H1 (cell line): ENCODE results near the gene FARSB. TPM values are rescaled to one million over a fixed set of nuclear protein-coding genes. Genes with fewer than 3 reads are reported as not detected.

Source experiments
- CTCF ChIA-PET: fragments of 300-600 bp; sonication (Branson Sonifier 250); formaldehyde crosslinking; loops from one replicate; lab custom pipeline; 2021; ENCODE audit not compliant: partially characterized antibody; lab: Charles Lee
- POLR2A ChIA-PET: fragments of 300-600 bp; sonication (Branson Sonifier 250); formaldehyde crosslinking; loops from one replicate; lab custom pipeline; 2021; ENCODE audit warnings: inconsistent platforms; ENCODE audit not compliant: partially characterized antibody; lab: Charles Lee
- DNase-seq, 2 experiments: peaks; one replicate each; pipeline versions ENCODE4 v3.0.0 to v3.0.0-alpha.2; 2010 to 2022; ENCODE audit warnings: low spot score in 2 of 2, low read depth in 1 of 2, mixed read lengths in 1 of 2
- FAIRE-seq: peaks from 2 replicates; lab custom pipeline; 2011; peaks lifted over from hg19 to GRCh38; lab: Jason Lieb, UNC
- H2AFZ ChIP-seq: 2 replicates; pipeline ENCODE4 v1.8.1; 2012; ENCODE audit warnings: low read length, inconsistent platforms
- H2AK5ac ChIP-seq: 2 replicates; pipeline ENCODE4 v1.6.1; 2013; ENCODE audit warnings: low read depth, low read length
- H2BK120ac ChIP-seq: replicated peaks from 2 replicates; pipeline ENCODE3; 2013; ENCODE audit warnings: low read depth, low read length, inconsistent platforms
- H2BK12ac ChIP-seq: 2 replicates; pipeline ENCODE4 v1.6.1; 2013; ENCODE audit warnings: low read depth, low read length
- H2BK15ac ChIP-seq: 2 replicates; pipeline ENCODE4 v1.6.1; 2013; ENCODE audit warnings: low read length
- H2BK20ac ChIP-seq: 2 replicates; pipeline ENCODE4 v1.6.1; 2013; ENCODE audit warnings: low read length
- H2BK5ac ChIP-seq: 2 replicates; pipeline ENCODE4 v1.6.1; 2013; ENCODE audit warnings: low read depth, low read length
- H3K14ac ChIP-seq: 2 replicates; pipeline ENCODE4 v1.6.1; 2013; ENCODE audit warnings: inconsistent platforms; ENCODE audit not compliant: insufficient read length
- H3K18ac ChIP-seq: 2 replicates; pipeline ENCODE4 v1.6.1; 2013; ENCODE audit warnings: low read length; ENCODE audit errors: extremely low read depth
- H3K23ac ChIP-seq: 2 replicates; pipeline ENCODE4 v1.6.1; 2013; ENCODE audit warnings: inconsistent platforms; ENCODE audit not compliant: insufficient read length
- H3K23me2 ChIP-seq: 2 replicates; pipeline ENCODE4 v1.6.1; 2013; ENCODE audit warnings: low read depth, low read length
- H3K27ac ChIP-seq: 2 replicates; pipeline ENCODE4 v1.6.1; 2011; ENCODE audit warnings: low read depth, low read length, inconsistent platforms
- H3K27me3 ChIP-seq, 4 experiments: replicated peaks in 1 of 4; 1 replicate in 1 of 4; 2 replicates in 3 of 4; pipeline versions ENCODE4 v1.6.1 to v1.8.1; 2011 to 2013; ENCODE audit warnings: low read length in 3 of 4, mild to moderate bottlenecking in 3 of 4, inconsistent platforms in 2 of 4, mixed read lengths in 2 of 4, moderate library complexity in 1 of 4; ENCODE audit not compliant: control insufficient read depth in 3 of 4, insufficient read depth in 3 of 4; ENCODE audit errors: extremely low read depth in 1 of 4
- H3K36me3 ChIP-seq, 4 experiments: 2 replicates each; pipeline versions ENCODE4 v1.6.1 to v1.8.1; 2011 to 2013; ENCODE audit warnings: mild to moderate bottlenecking in 4 of 4, low read length in 3 of 4, moderate library complexity in 2 of 4, control low read depth in 1 of 4, inconsistent platforms in 1 of 4; ENCODE audit not compliant: insufficient read depth in 4 of 4, control insufficient read depth in 2 of 4
- H3K4ac ChIP-seq: replicated peaks from 2 replicates; pipeline ENCODE3; 2013; ENCODE audit warnings: low read length, low read depth, mixed read lengths, inconsistent platforms; ENCODE audit not compliant: insufficient read length
- H3K4me1 ChIP-seq, 4 experiments: replicated peaks in 1 of 4; 1 replicate in 1 of 4; 2 replicates in 3 of 4; pipeline versions ENCODE4 v1.6.1 to v1.8.1; 2011 to 2013; ENCODE audit warnings: low read length in 3 of 4, inconsistent platforms in 2 of 4, mixed read lengths in 1 of 4; ENCODE audit not compliant: insufficient read depth in 4 of 4, control insufficient read depth in 3 of 4
- H3K4me2 ChIP-seq, 2 experiments: 2 replicates each; pipeline versions ENCODE4 v1.6.1 to v1.8.1; 2011 to 2013; ENCODE audit warnings: low read depth in 2 of 2, low read length in 2 of 2, control low read depth in 1 of 2, inconsistent platforms in 1 of 2, mild to moderate bottlenecking in 1 of 2; ENCODE audit not compliant: insufficient read depth in 1 of 2
- H3K4me3 ChIP-seq, 4 experiments: fragments of 200-600, 300-600 bp in 1 of 4; sonication (generic), shearing (Covaris generic), sonication (Bioruptor Twin) in 1 of 4; 2 replicates each; pipeline versions ENCODE4 v1.5.1 to v1.8.1; 2011 to 2016; ENCODE audit warnings: low read length in 4 of 4, low read depth in 3 of 4, control low read depth in 2 of 4, inconsistent platforms in 2 of 4, mild to moderate bottlenecking in 2 of 4, mixed read lengths in 1 of 4, moderate library complexity in 1 of 4; ENCODE audit not compliant: insufficient read depth in 2 of 4; ENCODE audit errors: extremely low read depth in 1 of 4
- H3K56ac ChIP-seq: replicated peaks from 2 replicates; pipeline ENCODE3; 2013; ENCODE audit warnings: low read depth, mild to moderate bottlenecking, mixed read lengths, low read length, inconsistent platforms; ENCODE audit not compliant: insufficient read length
- H3K79me1 ChIP-seq: 2 replicates; pipeline ENCODE4 v1.6.1; 2013; ENCODE audit warnings: low read depth, low read length, control low read depth
- H3K79me2 ChIP-seq, 2 experiments: 2 replicates each; pipeline versions ENCODE4 v1.6.1 to v1.8.1; 2012 to 2013; ENCODE audit warnings: low read length in 2 of 2, mild to moderate bottlenecking in 2 of 2, inconsistent platforms in 1 of 2; ENCODE audit not compliant: insufficient read depth in 2 of 2, control insufficient read depth in 1 of 2
- H3K9ac ChIP-seq, 4 experiments: replicated peaks in 1 of 4; 1 replicate in 1 of 4; 2 replicates in 3 of 4; pipeline versions ENCODE4 v1.6.1 to v1.8.1; 2011 to 2013; ENCODE audit warnings: low read depth in 3 of 4, low read length in 3 of 4, control low read depth in 2 of 4, mild to moderate bottlenecking in 2 of 4, moderate library complexity in 2 of 4, inconsistent platforms in 1 of 4; ENCODE audit errors: extremely low read depth in 1 of 4
- H3K9me3 ChIP-seq, 2 experiments: 2 replicates each; pipeline versions ENCODE4 v1.6.1 to v1.8.1; 2012 to 2013; ENCODE audit warnings: mild to moderate bottlenecking in 2 of 2, moderate library complexity in 2 of 2, control low read depth in 1 of 2, inconsistent platforms in 1 of 2, low read depth in 1 of 2, low read length in 1 of 2, mixed read lengths in 1 of 2; ENCODE audit not compliant: insufficient read depth in 2 of 2
- H4K20me1 ChIP-seq, 2 experiments: replicated peaks in 1 of 2; 2 replicates each; pipeline versions ENCODE3 to v1.8.1; 2011 to 2013; ENCODE audit warnings: inconsistent platforms in 2 of 2, low read length in 2 of 2, mild to moderate bottlenecking in 1 of 2; ENCODE audit not compliant: insufficient read depth in 2 of 2, control insufficient read depth in 1 of 2
- H4K5ac ChIP-seq: 2 replicates; pipeline ENCODE4 v1.6.1; 2013; ENCODE audit warnings: low read length, low read depth, mixed read lengths, inconsistent platforms; ENCODE audit not compliant: insufficient read length
- H4K8ac ChIP-seq: 2 replicates; pipeline ENCODE4 v1.8.0; 2013; ENCODE audit warnings: mild to moderate bottlenecking, moderate library complexity, low read length, inconsistent platforms; ENCODE audit not compliant: insufficient read depth; ENCODE audit errors: extremely low read depth
- H4K91ac ChIP-seq: replicated peaks from 2 replicates; pipeline ENCODE3; 2013; ENCODE audit warnings: low read length, mixed read lengths, inconsistent platforms; ENCODE audit not compliant: insufficient read length
- BCL11A ChIP-seq, 2 experiments: IDR thresholded peaks; one replicate each; pipeline ENCODE4 v1.6.1; 2011; ENCODE audit warnings: low read depth in 2 of 2, low read length in 2 of 2, mild to moderate bottlenecking in 2 of 2
- GABPA ChIP-seq: IDR thresholded peaks from 2 replicates; pipeline ENCODE4 v1.6.1; 2011; ENCODE audit warnings: mild to moderate bottlenecking, low read length, moderate library complexity, borderline replicate concordance; ENCODE audit not compliant: insufficient read depth
- JUND ChIP-seq: IDR thresholded peaks from 2 replicates; pipeline ENCODE4 v1.6.1; 2011; ENCODE audit warnings: mild to moderate bottlenecking, improper control_type of control experiment, low read length
- KDM5A ChIP-seq: fragments of 200-600 bp; IDR thresholded peaks from 2 replicates; pipeline ENCODE4 v1.7.1; 2012; ENCODE audit warnings: mild to moderate bottlenecking, low read length, inconsistent platforms, mixed read lengths
- MAFK ChIP-seq: IDR thresholded peaks from 2 replicates; pipeline ENCODE4 v1.6.1; 2012; ENCODE audit warnings: low read depth, mild to moderate bottlenecking, improper control_type of control experiment, low read length
- POLR2AphosphoS5 ChIP-seq: IDR thresholded peaks from 2 replicates; pipeline ENCODE4 v1.6.1; 2011; ENCODE audit warnings: low read depth, low read length
- SIN3A ChIP-seq, 2 experiments: IDR thresholded peaks in 1 of 2; conservative IDR thresholded peaks in 1 of 2; 2 replicates each; pipeline ENCODE4 v1.6.1; 2011 to 2012; ENCODE audit warnings: low read length in 2 of 2, improper control_type of control experiment in 1 of 2, low read depth in 1 of 2, mild to moderate bottlenecking in 1 of 2
- TAF1 ChIP-seq: IDR thresholded peaks from 2 replicates; pipeline ENCODE4 v1.6.1; 2011; ENCODE audit warnings: mild to moderate bottlenecking, low read depth, low read length
- whole genome bisulfite sequencing, 2 experiments: shearing (Covaris generic) in 1 of 2; methylation state at CpG; one replicate each; pipeline versions ENCODE4 v1.1.6 to v1.1.7; 2013 to 2015; ENCODE audit warnings: low lambda C conversion rate in 2 of 2, mixed read lengths in 2 of 2, inconsistent platforms in 1 of 2, low coverage in 1 of 2, missing lambda C conversion rate in 1 of 2; ENCODE audit not compliant: insufficient replicate concordance in 2 of 2, insufficient coverage in 1 of 2, insufficient read length in 1 of 2; ENCODE audit errors: extremely low coverage in 1 of 2, missing lambda C conversion rate in 1 of 2; 5-methylcytosine and 5-hydroxymethylcytosine counted together
- polyA plus RNA-seq, 7 experiments: library from polyadenylated mRNA; depleted of rRNA in 3 of 7; stranded (reverse) in 5 of 7; unstranded in 2 of 7; fragments of >200 nt in 5 of 7; fragments of 200-250 nt in 2 of 7; gene quantifications; 1 replicate in 5 of 7; 2 replicates in 1 of 7; 4 replicates in 1 of 7; pipeline versions ENCODE4 v1.2.1 to v1.2.3, GENCODE V29; 2011 to 2013; ENCODE audit warnings: missing spikeins in 2 of 7, mixed read lengths in 2 of 7
- total RNA-seq: library from RNA; stranded (reverse); fragmentation: NEBNext Ultra II Directional; extraction: Animal tissue kit (Norgen Biotek cat#: 25700); gene quantifications from 2 replicates; pipeline ENCODE4 v1.2.1, GENCODE V29; 2021

FARSB gene
- total and polyA plus RNA-seq, 2 of the 8 experiments (the other 6 are each of a cell fraction or from before 2014, with no cell fraction given) = 21.0 to 37.9 TPM

DNA sequence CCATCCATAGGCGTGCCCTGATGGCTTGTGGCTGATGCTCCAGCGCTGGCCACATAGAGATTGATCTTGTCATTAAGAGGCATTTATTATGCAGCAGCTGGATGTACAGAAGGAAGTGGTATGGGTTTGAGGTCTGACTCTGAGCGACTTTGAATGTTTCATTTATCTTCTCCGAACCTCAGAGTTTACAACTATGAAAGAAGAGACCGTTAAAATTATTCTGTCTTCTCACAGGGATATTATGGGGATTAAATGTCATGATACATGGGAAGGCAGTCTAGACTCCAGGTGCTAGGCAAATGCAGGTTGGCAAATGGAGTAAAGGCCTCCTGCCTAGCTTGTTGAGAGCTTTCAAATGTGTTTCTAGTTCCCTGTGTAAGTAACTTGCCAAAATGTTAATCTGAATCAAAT lies 45.8 kb upstream of the FARSB start:
- H3K56ac ChIP-seq = no peak overlapping the region
- WGBS, 2 experiments = 85% methylated on average over 3 of the region's 5 CpGs; no CpG with 5 or more reads in 1 of the 2 experiments

More for the DNA sequence above, 45.8 kb upstream of the FARSB start:
- H4K8ac ChIP-seq = no peak overlapping the region; the same call in 1 of the 2 replicates
- TF ChIP-seq POLR2AphosphoS5 = no peak
- TF ChIP-seq SIN3A (conservative IDR thresholded peaks at IDR 0.05 in 1 of 2, IDR thresholded peaks at IDR 0.05 in 1 of 2; ENCODE audit: low read depth in 1 of 2, low read length in 2 of 2) = no peak
- no peak for TF ChIP-seq TAF1
- TF ChIP-seq BCL11A (IDR thresholded peaks at IDR 0.05; ENCODE audit: low read depth in 2 of 2, low read length in 2 of 2) = no peak
- no peak for TF ChIP-seq MAFK
- no peak for TF ChIP-seq JUND
- TF ChIP-seq KDM5A = no peak
- no peak for TF ChIP-seq GABPA
- TF ChIP-seq, all 59 proteins: peak for 0
- Histone ChIP-seq H3K14ac (no peak overlapping the region), H4K5ac (no peak overlapping the region), H3K27ac (no peak overlapping the region), H2BK120ac (no peak overlapping the region), H2BK5ac (no peak overlapping the region), H3K18ac (no peak overlapping the region), H3K79me1 (no peaks in the 10 kb centered on the region), H4K20me1 (no peaks in the 10 kb centered on the region), H3K4me3 (no peak overlapping the region), H2BK15ac (no peak overlapping the region), H2AFZ (no peak overlapping the region), H3K9ac (no peak overlapping the region), H3K23ac (no peak overlapping the region), H3K4me2 (no peak overlapping the region), H4K91ac (no peak overlapping the region), H3K9me3 (0 out of 4 replicates have a peak, but pooled peaks cover 0 to 4% of the 10 kb centered on the region in 2 experiments), H3K36me3 (no peaks in the 10 kb centered on the region), H2AK5ac (no peak overlapping the region), H3K79me2 (no peaks in the 10 kb centered on the region), H3K27me3 (no peaks in the 10 kb centered on the region), H3K4me1 (no peaks in the 10 kb centered on the region; a peak in 1 of 7 replicates), H2BK12ac (no peak overlapping the region), H2BK20ac (no peak overlapping the region), H3K4ac (no peak overlapping the region), H3K23me2 (no peaks in the 10 kb centered on the region)
- ChIA-PET POLR2A (no interaction called here), CTCF (interaction anchor here (12.1 kb wide), 1 partner anchor 14 kb away, joined by 124 read pairs; no protein-coding TSS in a partner anchor)
- FAIRE-seq (no peak), DNase-seq (no peak)
